B cell (primary cell): ENCODE measurements around the gene HCFC2. TPM values are rescaled to one million over a fixed set of nuclear protein-coding genes. Genes with fewer than 3 reads are reported as not detected.

Experiments used
- ATAC-seq: fragments of 200-7000 bp; cut with Tn5 transposase; one replicate; pipeline ENCODE4 v1.10.0; 2021; ENCODE audit warnings: low read depth, mild to moderate bottlenecking, moderate number of reproducible peaks, moderate library complexity
- CTCF ChIA-PET: fragments of 350-600 bp; sonication (Branson Sonifier 250); formaldehyde crosslinking; loops from one replicate; lab custom pipeline; 2021; ENCODE audit warnings: antibody characterized with exemption, inconsistent platforms; lab: Charles Lee
- POLR2A ChIA-PET: fragments of 350-600 bp; sonication (Branson Sonifier 250); formaldehyde crosslinking; loops from one replicate; lab custom pipeline; 2021; ENCODE audit warnings: antibody characterized with exemption; lab: Charles Lee
- DNase-seq: peaks from one replicate; pipeline ENCODE4 v3.0.0; 2013
- H2AFZ ChIP-seq: 2 replicates; pipeline ENCODE4 v1.6.1; 2012; ENCODE audit warnings: mild to moderate bottlenecking, low read depth, low read length; ENCODE audit not compliant: insufficient read depth, poor library complexity, severe bottlenecking
- H3K27ac ChIP-seq, 2 donors: 1 replicate in 1 of 2; 2 replicates in 1 of 2; pipeline ENCODE4 v1.5.1; 2012 to 2013; ENCODE audit warnings: low read length in 2 of 2, mild to moderate bottlenecking in 2 of 2, moderate library complexity in 1 of 2
- H3K27me3 ChIP-seq, 4 experiments: fragments of 200-600 bp in 1 of 4; sonication (generic) in 1 of 4; replicated peaks in 1 of 4; 1 replicate in 2 of 4; 2 replicates in 2 of 4; pipeline versions ENCODE4 v1.6.1 to v1.7.0; 2013 to 2016; ENCODE audit warnings: low read length in 3 of 4, mild to moderate bottlenecking in 2 of 4, mixed read lengths in 1 of 4, moderate library complexity in 1 of 4; ENCODE audit not compliant: insufficient read depth in 4 of 4, control insufficient read depth in 3 of 4; ENCODE audit errors: control extremely low read depth in 1 of 4
- H3K36me3 ChIP-seq, 2 experiments: replicated peaks in 1 of 2; 1 replicate in 1 of 2; 2 replicates in 1 of 2; pipeline versions ENCODE4 v1.6.1 to v1.7.1; 2013; ENCODE audit warnings: low read length in 1 of 2; ENCODE audit not compliant: insufficient read depth in 2 of 2, control insufficient read depth in 1 of 2; ENCODE audit errors: control extremely low read depth in 1 of 2, extremely low read depth in 1 of 2
- H3K4me1 ChIP-seq, 2 donors: fragments of 200-600 bp in 1 of 2; sonication (generic) in 1 of 2; 1 replicate in 1 of 2; 2 replicates in 1 of 2; pipeline versions ENCODE4 v1.5.1 to v1.6.1; 2013 to 2017; ENCODE audit warnings: low read length in 2 of 2; ENCODE audit not compliant: control insufficient read depth in 2 of 2, insufficient read depth in 2 of 2
- H3K4me2 ChIP-seq: replicated peaks from 2 replicates; pipeline ENCODE3; 2012; ENCODE audit warnings: mild to moderate bottlenecking, low read depth, low read length; ENCODE audit not compliant: poor library complexity, severe bottlenecking
- H3K4me3 ChIP-seq, 5 experiments: fragments of 200-600 bp in 1 of 5; sonication (generic) in 1 of 5; 1 replicate in 3 of 5; 2 replicates in 2 of 5; pipeline versions ENCODE4 v1.5.1 to v1.7.0; 2011 to 2016; ENCODE audit warnings: low read length in 4 of 5, mild to moderate bottlenecking in 4 of 5, low read depth in 2 of 5, control low read depth in 1 of 5, moderate library complexity in 1 of 5; ENCODE audit not compliant: insufficient read depth in 1 of 5; ENCODE audit errors: control extremely low read depth in 1 of 5, extremely low read depth in 1 of 5
- H3K79me2 ChIP-seq: fragments of 200-600 bp; sonication (generic); one replicate; pipeline ENCODE4 v1.6.0; 2016; ENCODE audit warnings: low read length; ENCODE audit not compliant: control insufficient read depth, insufficient read depth
- H3K9ac ChIP-seq: fragments of 200-600 bp; sonication (generic); 2 replicates; pipeline ENCODE4 v1.6.1; 2017; ENCODE audit warnings: mild to moderate bottlenecking, low read length, moderate library complexity
- H3K9me3 ChIP-seq, 3 donors: one replicate each; pipeline versions ENCODE4 v1.6.1 to v1.7.1; 2013; ENCODE audit warnings: low read length in 2 of 3; ENCODE audit not compliant: control insufficient read depth in 2 of 3, insufficient read depth in 1 of 3; ENCODE audit errors: control extremely low read depth in 1 of 3
- H4K20me1 ChIP-seq: 2 replicates; pipeline ENCODE4 v1.6.0; 2012; ENCODE audit warnings: mild to moderate bottlenecking, low read length; ENCODE audit not compliant: insufficient read depth, control insufficient read depth, poor library complexity, severe bottlenecking
- H3K27ac Mint-ChIP-seq: one replicate; pipeline ENCODE4 v1.8.0; 2021; ENCODE audit warnings: mixed read lengths
- H3K27me3 Mint-ChIP-seq: one replicate; pipeline ENCODE4 v1.8.0; 2021; ENCODE audit warnings: mixed read lengths
- H3K4me1 Mint-ChIP-seq: one replicate; pipeline ENCODE4 v1.8.0; 2021; ENCODE audit warnings: mixed read lengths
- H3K4me3 Mint-ChIP-seq: one replicate; pipeline ENCODE4 v1.8.0; 2021; ENCODE audit warnings: mixed read lengths
- H3K9me3 Mint-ChIP-seq: one replicate; pipeline ENCODE4 v1.8.0; 2022; ENCODE audit warnings: mixed read lengths; ENCODE audit not compliant: insufficient read depth
- EZH2 ChIP-seq: IDR thresholded peaks from 2 replicates; pipeline ENCODE4 v1.6.1; 2012; ENCODE audit warnings: borderline replicate concordance, low read depth, mild to moderate bottlenecking, moderate library complexity, low read length; ENCODE audit not compliant: insufficient read depth, poor library complexity, severe bottlenecking
- WGBS: methylation state at CpG from one replicate; pipeline ENCODE4 v1.1.5; 2013; ENCODE audit warnings: missing lambda C conversion rate; ENCODE audit not compliant: insufficient coverage; 5-methylcytosine and 5-hydroxymethylcytosine counted together
- intact Hi-C: fragments of 100-400 bp; cut with micrococcal nuclease; formaldehyde crosslinking; loops from one replicate; pipeline ENCODE4 v1.10.0; 2022
- polyA plus RNA-seq: library from polyadenylated mRNA; depleted of rRNA; stranded (reverse); fragments of >200 nt; gene quantifications from 2 replicates; pipeline ENCODE4 v1.2.3, GENCODE V29; 2012
- total RNA-seq, 2 donors: library from RNA; stranded (reverse); fragments of 120-200 nt in 1 of 2; gene quantifications; 1 replicate in 1 of 2; 2 replicates in 1 of 2; pipeline versions ENCODE4 v1.2.3 to v1.2.4, GENCODE V29; 2013 to 2022
- TF ChIP-seq, protein P1 (sequence below): fragments of 200-600 bp; IDR thresholded peaks from one replicate; pipeline ENCODE4 v1.8.0; 2022; ENCODE audit warnings: antibody characterized with exemption, mild to moderate bottlenecking

The HCFC2 gene
- total and polyA plus RNA-seq, 2 donors (not counting 1 experiment from before 2014, with no cell fraction given), result 8.2 to 10.5 TPM

DNA sequence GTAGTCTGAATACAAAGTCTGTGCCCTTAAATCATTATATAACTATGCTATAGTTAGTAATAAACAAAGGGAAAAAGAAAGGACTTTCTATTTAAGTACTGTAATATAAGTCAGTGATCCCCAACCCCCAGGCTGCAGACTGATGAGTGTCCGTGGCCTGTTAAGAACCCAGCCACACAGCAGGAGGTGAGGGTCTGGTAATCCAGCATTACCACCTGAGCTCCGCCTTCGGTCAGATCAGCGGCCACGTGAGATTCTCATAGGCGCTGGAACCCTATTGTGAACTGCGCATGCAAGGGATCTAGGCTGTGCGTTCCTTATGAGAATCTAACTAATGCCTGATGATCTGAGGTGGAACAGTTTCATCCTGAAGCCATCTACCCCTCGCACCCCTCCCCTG, 58.0 kb downstream of the HCFC2 start:
- H4K20me1 ChIP-seq, result no peaks in the 10 kb centered on the region
- ATAC-seq (no peak), DNase-seq (no peak)
- CTCF ChIA-PET, result no interaction called here
- no peaks in the 10 kb centered on the region for H3K9me3 ChIP-seq
- H3K27ac ChIP-seq, result no peak overlapping the region
- no peak overlapping the region for H3K9ac ChIP-seq
- H3K9me3 Mint-ChIP-seq, result no peaks in the 10 kb centered on the region
- intact Hi-C loops, result no loop called here
- POLR2A ChIA-PET, result no interaction called here
- no peaks in the 10 kb centered on the region for H3K4me1 ChIP-seq
- no peak overlapping the region for H3K27ac Mint-ChIP-seq
- H3K79me2 ChIP-seq, result no peaks in the 10 kb centered on the region
- no peak overlapping the region for H3K4me3 ChIP-seq
- no peak overlapping the region for H3K4me3 Mint-ChIP-seq
- no peak overlapping the region for H3K4me2 ChIP-seq
- 100% methylated on average over 8 of the region's 9 CpGs for WGBS
- H3K36me3 ChIP-seq, result peaks cover 6 to 49% of the 10 kb centered on the region in 2 experiments
- H3K27me3 ChIP-seq, result no peaks in the 10 kb centered on the region
- no peak overlapping the region for H2AFZ ChIP-seq
- no peaks in the 10 kb centered on the region for H3K4me1 Mint-ChIP-seq
- TF ChIP-seq, protein P1, sequence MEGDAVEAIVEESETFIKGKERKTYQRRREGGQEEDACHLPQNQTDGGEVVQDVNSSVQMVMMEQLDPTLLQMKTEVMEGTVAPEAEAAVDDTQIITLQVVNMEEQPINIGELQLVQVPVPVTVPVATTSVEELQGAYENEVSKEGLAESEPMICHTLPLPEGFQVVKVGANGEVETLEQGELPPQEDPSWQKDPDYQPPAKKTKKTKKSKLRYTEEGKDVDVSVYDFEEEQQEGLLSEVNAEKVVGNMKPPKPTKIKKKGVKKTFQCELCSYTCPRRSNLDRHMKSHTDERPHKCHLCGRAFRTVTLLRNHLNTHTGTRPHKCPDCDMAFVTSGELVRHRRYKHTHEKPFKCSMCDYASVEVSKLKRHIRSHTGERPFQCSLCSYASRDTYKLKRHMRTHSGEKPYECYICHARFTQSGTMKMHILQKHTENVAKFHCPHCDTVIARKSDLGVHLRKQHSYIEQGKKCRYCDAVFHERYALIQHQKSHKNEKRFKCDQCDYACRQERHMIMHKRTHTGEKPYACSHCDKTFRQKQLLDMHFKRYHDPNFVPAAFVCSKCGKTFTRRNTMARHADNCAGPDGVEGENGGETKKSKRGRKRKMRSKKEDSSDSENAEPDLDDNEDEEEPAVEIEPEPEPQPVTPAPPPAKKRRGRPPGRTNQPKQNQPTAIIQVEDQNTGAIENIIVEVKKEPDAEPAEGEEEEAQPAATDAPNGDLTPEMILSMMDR, result no peak
- TF ChIP-seq EZH2, result no peak
- no peaks in the 10 kb centered on the region for H3K27me3 Mint-ChIP-seq

DNA sequence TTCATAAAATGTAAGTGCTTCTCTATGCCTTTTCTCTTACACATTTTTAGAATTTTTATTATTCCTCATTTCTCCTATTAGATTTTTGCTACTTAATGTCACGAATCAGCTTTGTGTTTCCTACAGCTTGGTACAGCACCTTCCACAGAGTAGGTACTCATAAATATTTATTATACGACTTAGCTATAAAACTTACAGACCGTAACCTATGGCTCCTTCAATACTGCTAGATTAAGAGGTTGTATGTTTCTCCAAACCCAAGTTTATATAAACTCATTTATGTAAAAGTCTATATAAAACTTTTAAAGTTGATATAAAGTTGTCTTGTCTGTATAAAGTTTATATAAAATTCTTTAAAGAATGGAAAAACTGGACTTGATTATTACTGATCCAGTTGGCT, 62.2 kb downstream of the HCFC2 start:
- Histone ChIP-seq H3K36me3 (peaks cover 2 to 54% of the 10 kb centered on the region in 2 experiments), H3K4me1 (no peaks in the 10 kb centered on the region), H3K9ac (no peak overlapping the region), H2AFZ (no peak overlapping the region), H4K20me1 (no peaks in the 10 kb centered on the region), H3K27me3 (no peaks in the 10 kb centered on the region), H3K27ac (no peak overlapping the region), H3K4me2 (no peak overlapping the region), H3K79me2 (peaks cover 26% of the 10 kb centered on the region), H3K9me3 (no peaks in the 10 kb centered on the region), H3K4me3 (no peak overlapping the region)
- Mint-ChIP-seq H3K27ac (no peak overlapping the region), H3K9me3 (no peaks in the 10 kb centered on the region), H3K27me3 (no peaks in the 10 kb centered on the region), H3K4me1 (peaks cover 3% of the 10 kb centered on the region), H3K4me3 (no peak overlapping the region)
- WGBS, result 83% methylated on average over 1 of the region's 3 CpGs
- ATAC-seq (no peak), DNase-seq (no peak)
- intact Hi-C loops, result no loop called here
- no peak for TF ChIP-seq EZH2
- TF ChIP-seq, protein P1, result no peak
- ChIA-PET POLR2A (no interaction called here), CTCF (interaction anchor here (1.7 kb wide), 1 partner anchor 17 kb away, joined by 7 read pairs; no protein-coding TSS in a partner anchor)
